Liver (tissue), 9 donors: Measurements from ENCODE around the gene KCTD19. TPM values are rescaled to one million over a fixed set of nuclear protein-coding genes. Genes with fewer than 3 reads are reported as not detected.
"Not testable (repeated sequence)": the region's sequence is repeated elsewhere in the genome, so short reads cannot be mapped to it uniquely, and the experiment has no call there.

ENCODE experiments used
- DNase-seq: peaks from one replicate; pipeline ENCODE4 v3.0.0-alpha.2; 2017; ENCODE audit warnings: low spot score
- H3K27ac ChIP-seq, 2 donors: one replicate each; pipeline ENCODE4 v1.7.0; 2013; ENCODE audit warnings: inconsistent platforms in 2 of 2, low read length in 2 of 2, control low read depth in 1 of 2, low read depth in 1 of 2, mild to moderate bottlenecking in 1 of 2
- H3K27me3 ChIP-seq, 4 donors: one replicate each; pipeline versions ENCODE4 v1.6.1 to v1.7.0; 2013; ENCODE audit warnings: low read length in 3 of 4, inconsistent platforms in 1 of 4, mild to moderate bottlenecking in 1 of 4, moderate library complexity in 1 of 4; ENCODE audit not compliant: control insufficient read depth in 4 of 4, insufficient read depth in 4 of 4
- H3K36me3 ChIP-seq, 4 donors: one replicate each; pipeline versions ENCODE4 v1.6.1 to v1.7.0; 2013; ENCODE audit warnings: low read length in 3 of 4, mild to moderate bottlenecking in 3 of 4, low read depth in 1 of 4, moderate library complexity in 1 of 4; ENCODE audit not compliant: control insufficient read depth in 4 of 4, insufficient read depth in 3 of 4
- H3K4me1 ChIP-seq, 4 donors: one replicate each; pipeline versions ENCODE4 v1.6.1 to v1.7.0; 2013; ENCODE audit warnings: low read length in 3 of 4, mild to moderate bottlenecking in 3 of 4, moderate library complexity in 1 of 4; ENCODE audit not compliant: control insufficient read depth in 4 of 4, insufficient read depth in 4 of 4
- H3K4me3 ChIP-seq, 3 donors: one replicate each; pipeline versions ENCODE4 v1.6.1 to v1.7.0; 2013; ENCODE audit warnings: low read length in 3 of 3, control low read depth in 1 of 3, low read depth in 1 of 3, mild to moderate bottlenecking in 1 of 3
- H3K9ac ChIP-seq, 2 donors: one replicate each; pipeline ENCODE4 v1.7.0; 2013; ENCODE audit warnings: low read length in 2 of 2, mild to moderate bottlenecking in 2 of 2, moderate library complexity in 2 of 2, control low read depth in 1 of 2, low read depth in 1 of 2
- H3K9me3 ChIP-seq, 4 donors: one replicate each; pipeline versions ENCODE4 v1.6.1 to v1.7.0; 2013; ENCODE audit warnings: low read length in 3 of 4; ENCODE audit not compliant: control insufficient read depth in 4 of 4
- CTCF ChIP-seq: fragments of 150-350 bp; IDR thresholded peaks from 2 replicates; pipeline ENCODE4 v1.5.1; 2017; ENCODE audit warnings: improper control_type of control experiment, low read depth, low read length; ENCODE audit not compliant: missing input control
- FOXA1 ChIP-seq: IDR thresholded peaks from 2 replicates; pipeline ENCODE4 v1.6.1; 2016; ENCODE audit warnings: antibody characterized with exemption
- FOXA2 ChIP-seq: IDR thresholded peaks from 2 replicates; pipeline ENCODE4 v1.6.1; 2016; ENCODE audit warnings: antibody characterized with exemption
- GABPA ChIP-seq, 2 donors: IDR thresholded peaks in 1 of 2; conservative IDR thresholded peaks in 1 of 2; 2 replicates each; pipeline ENCODE4 v1.6.1; 2016; ENCODE audit warnings: antibody characterized with exemption in 2 of 2, mild to moderate bottlenecking in 1 of 2, moderate library complexity in 1 of 2
- HNF4A ChIP-seq, 2 donors: conservative IDR thresholded peaks; 2 replicates each; pipeline ENCODE4 v1.6.1; 2016; ENCODE audit warnings: antibody characterized with exemption in 2 of 2, mild to moderate bottlenecking in 2 of 2
- HNF4G ChIP-seq: IDR thresholded peaks from 2 replicates; pipeline ENCODE4 v1.6.1; 2016; ENCODE audit warnings: antibody characterized with exemption
- MAX ChIP-seq: IDR thresholded peaks from 2 replicates; pipeline ENCODE4 v1.6.1; 2016; ENCODE audit warnings: antibody characterized with exemption
- RAD21 ChIP-seq, 2 donors: IDR thresholded peaks; 2 replicates each; pipeline ENCODE4 v1.6.1; 2016; ENCODE audit warnings: antibody characterized with exemption in 2 of 2, mild to moderate bottlenecking in 2 of 2
- ZBTB33 ChIP-seq: IDR thresholded peaks from 2 replicates; pipeline ENCODE4 v1.6.1; 2016; ENCODE audit warnings: antibody characterized with exemption
- WGBS: extraction: QIAGEN DNeasy Blood & Tissue Kit; methylation state at CpG from one replicate; pipeline ENCODE4 v1.1.7; 2013; 5-methylcytosine and 5-hydroxymethylcytosine counted together
- polyA plus RNA-seq, 2 donors: library from polyadenylated mRNA; stranded (reverse) in 1 of 2; unstranded in 1 of 2; fragments of 200-250 nt in 1 of 2; fragments of >200 nt in 1 of 2; fragmentation: Nextera tagmentation in 1 of 2; extraction: Ambion mirVana in 1 of 2; gene quantifications; one replicate each; pipeline versions ENCODE4 v1.2.1 to v1.2.3, GENCODE V29; 2013 to 2015
- total RNA-seq, 2 donors: library from RNA; depleted of rRNA; stranded (reverse); fragments of >200 nt; gene quantifications; one replicate each; pipeline ENCODE4 v1.2.3, GENCODE V29; 2014
- donor health status: healthy.
- donor health status: healthy.
- donor health status: healthy.
- donor health status: healthy.
- donor health status: healthy.

KCTD19 gene
- total RNA-seq (under 1 TPM in 1 of 2 donors, not detected in 1; 0.28 TPM), polyA plus RNA-seq (not detected)

GRCh38 chr16:67326472-67327309 lies at the start of gene KCTD19, which contains the start of gene LRRC36:
TSS of gene KCTD19 (minus strand) at chr16:67326741. CDS start at chr16:67326707, 34 bp downstream.
TSS of gene LRRC36 (plus strand) at chr16:67326815. CDS start at chr16:67326863, 48 bp downstream.
- TF ChIP-seq GABPA (IDR thresholded peaks at IDR 0.05 in 1 of 2, conservative IDR thresholded peaks at IDR 0.05 in 1 of 2), result no peak
- TF ChIP-seq CTCF, result peak; percentile 17
- no peak for TF ChIP-seq HNF4G
- TF ChIP-seq RAD21 (IDR thresholded peaks at IDR 0.05), result peak in 1 of 2 donors; percentile 30
- TF ChIP-seq ZBTB33, result no peak
- Histone ChIP-seq H3K27me3 (no peaks in the 10 kb centered on the region), H3K27ac (no peak within 1 kb of the TSS), H3K4me3 (peak within 1 kb of the TSS in 2 of 3 donors; percentile 17 to 42), H3K36me3 (no peaks in the 10 kb centered on the region), H3K9me3 (no peaks in the 10 kb centered on the region), H3K4me1 (peaks cover 0 to 4% (median 3%) of the 10 kb centered on the region in 4 donors), H3K9ac (no peak within 1 kb of the TSS)
- peak; percentile 72 for DNase-seq
- WGBS, result 9% methylated on average over 61 of the region's 61 CpGs

GRCh38 chr16:67376012-67376411 lies 49.5 kb upstream of the KCTD19 start:
- H3K36me3 ChIP-seq, H3K9me3 ChIP-seq, DNase-seq, H3K4me3 ChIP-seq, H3K27ac ChIP-seq, H3K4me1 ChIP-seq, H3K27me3 ChIP-seq, H3K9ac ChIP-seq: not testable (repeated sequence)
- WGBS, result 90% methylated on average over 11 of the region's 11 CpGs

GRCh38 chr16:67372664-67373063 lies 46.1 kb upstream of the KCTD19 start:
- Histone ChIP-seq H3K27ac (no peak overlapping the region), H3K4me1 (no peaks in the 10 kb centered on the region), H3K36me3 (no peaks in the 10 kb centered on the region), H3K9ac (no peak overlapping the region), H3K4me3 (no peak overlapping the region), H3K9me3 (no peaks in the 10 kb centered on the region), H3K27me3 (no peaks in the 10 kb centered on the region)
- TF ChIP-seq FOXA2 (no peak), ZBTB33 (no peak), CTCF (peak; percentile 35), RAD21 (IDR thresholded peaks at IDR 0.05) (peak; percentile 58 to 69), MAX (no peak), FOXA1 (no peak), HNF4A (conservative IDR thresholded peaks at IDR 0.05) (no peak)
- no peak for DNase-seq
